IPS DF 6.9 (cell line): Measurements from ENCODE around the gene PSMD11.
A peak's percentile ranks its signal among the peaks of the same experiment; 100 is the strongest.

Experiments
- DNase-seq: peaks from one replicate; pipeline ENCODE4 v3.0.0-alpha.2; 2013; ENCODE audit warnings: low read depth, low spot score
- H3K27ac ChIP-seq: one replicate; pipeline ENCODE4 v1.5.1; 2013; ENCODE audit warnings: low read length, control low read depth
- H3K27me3 ChIP-seq: 2 replicates; pipeline ENCODE4 v1.6.1; 2013; ENCODE audit warnings: mild to moderate bottlenecking, low read length; ENCODE audit not compliant: control insufficient read depth, insufficient read depth
- H3K36me3 ChIP-seq: 2 replicates; pipeline ENCODE4 v1.6.1; 2013; ENCODE audit warnings: low read length; ENCODE audit not compliant: control insufficient read depth, insufficient read depth
- H3K4me1 ChIP-seq: 2 replicates; pipeline ENCODE4 v1.6.1; 2013; ENCODE audit warnings: low read length; ENCODE audit not compliant: control insufficient read depth, insufficient read depth
- H3K4me3 ChIP-seq: 2 replicates; pipeline ENCODE4 v1.5.1; 2013; ENCODE audit warnings: mild to moderate bottlenecking, low read length
- H3K9me3 ChIP-seq: 2 replicates; pipeline ENCODE4 v1.6.1; 2013; ENCODE audit warnings: low read length, inconsistent platforms; ENCODE audit not compliant: control insufficient read depth, insufficient read depth
- whole genome bisulfite sequencing: extraction: QIAGEN DNeasy Blood & Tissue Kit; methylation state at CpG from one replicate; pipeline ENCODE4 v1.1.7; 2013; ENCODE audit warnings: mixed read lengths, missing lambda C conversion rate; ENCODE audit not compliant: insufficient read length, insufficient coverage; 5-methylcytosine and 5-hydroxymethylcytosine counted together

The PSMD11 gene

GRCh38 chr17:32512328-32512727 lies 68.0 kb downstream of the PSMD11 start:
- Histone ChIP-seq H3K4me3 (no peak overlapping the region), H3K27ac (no peak overlapping the region), H3K27me3 (no peaks in the 10 kb centered on the region), H3K9me3 (no peaks in the 10 kb centered on the region), H3K4me1 (no peaks in the 10 kb centered on the region), H3K36me3 (no peaks in the 10 kb centered on the region)
- no CpG with 5 or more reads among the region's 2 CpGs for WGBS
- no peak for DNase-seq

- H3K4me3 ChIP-seq: no peak overlapping the region
- no peaks in the 10 kb centered on the region for H3K36me3 ChIP-seq
- H3K4me1 ChIP-seq: no peaks in the 10 kb centered on the region; the same call in 1 of the 2 replicates
- DNase-seq: no peak
- no peaks in the 10 kb centered on the region for H3K9me3 ChIP-seq
- no peak overlapping the region for H3K27ac ChIP-seq
- H3K27me3 ChIP-seq: no peaks in the 10 kb centered on the region
- no CpG with 5 or more reads among the region's 3 CpGs for WGBS
These were observed 69.3 kb downstream of the PSMD11 start for GRCh38 chr17:32513579-32513978.

- Histone ChIP-seq H3K9me3 (no peaks in the 10 kb centered on the region), H3K27me3 (no peaks in the 10 kb centered on the region), H3K27ac (no peak overlapping the region), H3K4me3 (no peak overlapping the region), H3K36me3 (no peaks in the 10 kb centered on the region), H3K4me1 (no peaks in the 10 kb centered on the region; the same call in 1 of the 2 replicates)
- DNase-seq: no peak
- no CpG with 5 or more reads among the region's 4 CpGs for WGBS
These were observed 70.3 kb downstream of the PSMD11 start for GRCh38 chr17:32514606-32515005.

GRCh38 chr17:32515677-32516383 lies 71.5 kb downstream of the PSMD11 start:
- no CpG with 5 or more reads among the region's 4 CpGs for WGBS
- H3K36me3 ChIP-seq: no peaks in the 10 kb centered on the region
- no peak overlapping the region for H3K27ac ChIP-seq

GRCh38 chr17:32516450-32516849 lies 72.1 kb downstream of the PSMD11 start:
- H3K27me3 ChIP-seq: no peaks in the 10 kb centered on the region
- H3K27ac ChIP-seq: no peak overlapping the region
- DNase-seq: no peak
- no peaks in the 10 kb centered on the region for H3K36me3 ChIP-seq
- no peak overlapping the region for H3K4me3 ChIP-seq
- no peaks in the 10 kb centered on the region for H3K9me3 ChIP-seq
- H3K4me1 ChIP-seq: peaks cover 5% of the 10 kb centered on the region; the same call in 1 of the 2 replicates
- no CpG with 5 or more reads among the region's 2 CpGs for WGBS

More at GRCh38 chr17:32515677-32516383, 71.5 kb downstream of the PSMD11 start:
- Histone ChIP-seq H3K4me1 (peaks cover 5% of the 10 kb centered on the region; the same call in 1 of the 2 replicates), H3K27me3 (no peaks in the 10 kb centered on the region), H3K4me3 (no peak overlapping the region), H3K9me3 (no peaks in the 10 kb centered on the region)
- no peak for DNase-seq

- H3K9me3 ChIP-seq: no peaks in the 10 kb centered on the region
- no peaks in the 10 kb centered on the region for H3K27me3 ChIP-seq
- H3K27ac ChIP-seq: no peak overlapping the region
- peaks cover 5% of the 10 kb centered on the region; the same call in 1 of the 2 replicates for H3K4me1 ChIP-seq
- no peaks in the 10 kb centered on the region for H3K36me3 ChIP-seq
- no CpG with 5 or more reads among the region's 12 CpGs for WGBS
- H3K4me3 ChIP-seq: no peak overlapping the region
- no peak for DNase-seq
These were observed 72.8 kb downstream of the PSMD11 start for GRCh38 chr17:32516940-32517701.

GRCh38 chr17:32517982-32518381 lies 73.7 kb downstream of the PSMD11 start:
- Histone ChIP-seq H3K36me3 (no peaks in the 10 kb centered on the region), H3K27ac (no peak overlapping the region), H3K9me3 (no peaks in the 10 kb centered on the region), H3K4me1 (peaks cover 7% of the 10 kb centered on the region), H3K4me3 (no peak overlapping the region), H3K27me3 (no peaks in the 10 kb centered on the region)
- no peak for DNase-seq
- no CpG with 5 or more reads among the region's 7 CpGs for WGBS

GRCh38 chr17:32518646-32519227 lies 74.4 kb downstream of the PSMD11 start:
- WGBS: no CpG with 5 or more reads among the region's 31 CpGs
- H3K4me3 ChIP-seq: peak overlapping the region; percentile 37; the same call in 1 of the 2 replicates
- H3K36me3 ChIP-seq: no peaks in the 10 kb centered on the region
- H3K27ac ChIP-seq: no peak overlapping the region
- no peaks in the 10 kb centered on the region for H3K27me3 ChIP-seq
- DNase-seq: no peak
- H3K9me3 ChIP-seq: no peaks in the 10 kb centered on the region
- H3K4me1 ChIP-seq: peaks cover 7% of the 10 kb centered on the region

- Histone ChIP-seq H3K4me1 (peaks cover 7% of the 10 kb centered on the region), H3K36me3 (no peaks in the 10 kb centered on the region), H3K27me3 (no peaks in the 10 kb centered on the region), H3K27ac (no peak overlapping the region), H3K9me3 (no peaks in the 10 kb centered on the region), H3K4me3 (peak overlapping the region; percentile 44; the same call in 1 of the 2 replicates)
- WGBS: no CpG with 5 or more reads among the region's 61 CpGs
- peak; percentile 52 for DNase-seq
These were observed 75.2 kb downstream of the PSMD11 start for GRCh38 chr17:32519228-32520103.
